H1 (cell line): ENCODE results near the gene TNS3. TPM values are rescaled to one million over a fixed set of nuclear protein-coding genes. Genes with fewer than 3 reads are reported as not detected.

Experiments
- CTCF ChIA-PET: fragments of 300-600 bp; sonication (Branson Sonifier 250); formaldehyde crosslinking; loops from one replicate; lab custom pipeline; 2021; ENCODE audit not compliant: partially characterized antibody; lab: Charles Lee
- POLR2A ChIA-PET: fragments of 300-600 bp; sonication (Branson Sonifier 250); formaldehyde crosslinking; loops from one replicate; lab custom pipeline; 2021; ENCODE audit warnings: inconsistent platforms; ENCODE audit not compliant: partially characterized antibody; lab: Charles Lee
- DNase-seq, 2 experiments: peaks; one replicate each; pipeline versions ENCODE4 v3.0.0 to v3.0.0-alpha.2; 2010 to 2022; ENCODE audit warnings: low spot score in 2 of 2, low read depth in 1 of 2, mixed read lengths in 1 of 2
- FAIRE-seq: peaks from 2 replicates; lab custom pipeline; 2011; peaks lifted over from hg19 to GRCh38; lab: Jason Lieb, UNC
- H2AFZ ChIP-seq: 2 replicates; pipeline ENCODE4 v1.8.1; 2012; ENCODE audit warnings: low read length, inconsistent platforms
- H2AK5ac ChIP-seq: 2 replicates; pipeline ENCODE4 v1.6.1; 2013; ENCODE audit warnings: low read depth, low read length
- H2BK120ac ChIP-seq: replicated peaks from 2 replicates; pipeline ENCODE3; 2013; ENCODE audit warnings: low read depth, low read length, inconsistent platforms
- H2BK12ac ChIP-seq: 2 replicates; pipeline ENCODE4 v1.6.1; 2013; ENCODE audit warnings: low read depth, low read length
- H2BK15ac ChIP-seq: 2 replicates; pipeline ENCODE4 v1.6.1; 2013; ENCODE audit warnings: low read length
- H2BK20ac ChIP-seq: 2 replicates; pipeline ENCODE4 v1.6.1; 2013; ENCODE audit warnings: low read length
- H2BK5ac ChIP-seq: 2 replicates; pipeline ENCODE4 v1.6.1; 2013; ENCODE audit warnings: low read depth, low read length
- H3K14ac ChIP-seq: 2 replicates; pipeline ENCODE4 v1.6.1; 2013; ENCODE audit warnings: inconsistent platforms; ENCODE audit not compliant: insufficient read length
- H3K18ac ChIP-seq: 2 replicates; pipeline ENCODE4 v1.6.1; 2013; ENCODE audit warnings: low read length; ENCODE audit errors: extremely low read depth
- H3K23ac ChIP-seq: 2 replicates; pipeline ENCODE4 v1.6.1; 2013; ENCODE audit warnings: inconsistent platforms; ENCODE audit not compliant: insufficient read length
- H3K23me2 ChIP-seq: 2 replicates; pipeline ENCODE4 v1.6.1; 2013; ENCODE audit warnings: low read depth, low read length
- H3K27ac ChIP-seq: 2 replicates; pipeline ENCODE4 v1.6.1; 2011; ENCODE audit warnings: low read depth, low read length, inconsistent platforms
- H3K27me3 ChIP-seq, 4 experiments: replicated peaks in 1 of 4; 1 replicate in 1 of 4; 2 replicates in 3 of 4; pipeline versions ENCODE4 v1.6.1 to v1.8.1; 2011 to 2013; ENCODE audit warnings: low read length in 3 of 4, mild to moderate bottlenecking in 3 of 4, inconsistent platforms in 2 of 4, mixed read lengths in 2 of 4, moderate library complexity in 1 of 4; ENCODE audit not compliant: control insufficient read depth in 3 of 4, insufficient read depth in 3 of 4; ENCODE audit errors: extremely low read depth in 1 of 4
- H3K36me3 ChIP-seq, 4 experiments: 2 replicates each; pipeline versions ENCODE4 v1.6.1 to v1.8.1; 2011 to 2013; ENCODE audit warnings: mild to moderate bottlenecking in 4 of 4, low read length in 3 of 4, moderate library complexity in 2 of 4, control low read depth in 1 of 4, inconsistent platforms in 1 of 4; ENCODE audit not compliant: insufficient read depth in 4 of 4, control insufficient read depth in 2 of 4
- H3K4ac ChIP-seq: replicated peaks from 2 replicates; pipeline ENCODE3; 2013; ENCODE audit warnings: low read length, low read depth, mixed read lengths, inconsistent platforms; ENCODE audit not compliant: insufficient read length
- H3K4me1 ChIP-seq, 4 experiments: replicated peaks in 1 of 4; 1 replicate in 1 of 4; 2 replicates in 3 of 4; pipeline versions ENCODE4 v1.6.1 to v1.8.1; 2011 to 2013; ENCODE audit warnings: low read length in 3 of 4, inconsistent platforms in 2 of 4, mixed read lengths in 1 of 4; ENCODE audit not compliant: insufficient read depth in 4 of 4, control insufficient read depth in 3 of 4
- H3K4me2 ChIP-seq, 2 experiments: 2 replicates each; pipeline versions ENCODE4 v1.6.1 to v1.8.1; 2011 to 2013; ENCODE audit warnings: low read depth in 2 of 2, low read length in 2 of 2, control low read depth in 1 of 2, inconsistent platforms in 1 of 2, mild to moderate bottlenecking in 1 of 2; ENCODE audit not compliant: insufficient read depth in 1 of 2
- H3K4me3 ChIP-seq, 4 experiments: fragments of 200-600, 300-600 bp in 1 of 4; sonication (generic), shearing (Covaris generic), sonication (Bioruptor Twin) in 1 of 4; 2 replicates each; pipeline versions ENCODE4 v1.5.1 to v1.8.1; 2011 to 2016; ENCODE audit warnings: low read length in 4 of 4, low read depth in 3 of 4, control low read depth in 2 of 4, inconsistent platforms in 2 of 4, mild to moderate bottlenecking in 2 of 4, mixed read lengths in 1 of 4, moderate library complexity in 1 of 4; ENCODE audit not compliant: insufficient read depth in 2 of 4; ENCODE audit errors: extremely low read depth in 1 of 4
- H3K56ac ChIP-seq: replicated peaks from 2 replicates; pipeline ENCODE3; 2013; ENCODE audit warnings: low read depth, mild to moderate bottlenecking, mixed read lengths, low read length, inconsistent platforms; ENCODE audit not compliant: insufficient read length
- H3K79me1 ChIP-seq: 2 replicates; pipeline ENCODE4 v1.6.1; 2013; ENCODE audit warnings: low read depth, low read length, control low read depth
- H3K79me2 ChIP-seq, 2 experiments: 2 replicates each; pipeline versions ENCODE4 v1.6.1 to v1.8.1; 2012 to 2013; ENCODE audit warnings: low read length in 2 of 2, mild to moderate bottlenecking in 2 of 2, inconsistent platforms in 1 of 2; ENCODE audit not compliant: insufficient read depth in 2 of 2, control insufficient read depth in 1 of 2
- H3K9ac ChIP-seq, 4 experiments: replicated peaks in 1 of 4; 1 replicate in 1 of 4; 2 replicates in 3 of 4; pipeline versions ENCODE4 v1.6.1 to v1.8.1; 2011 to 2013; ENCODE audit warnings: low read depth in 3 of 4, low read length in 3 of 4, control low read depth in 2 of 4, mild to moderate bottlenecking in 2 of 4, moderate library complexity in 2 of 4, inconsistent platforms in 1 of 4; ENCODE audit errors: extremely low read depth in 1 of 4
- H3K9me3 ChIP-seq, 2 experiments: 2 replicates each; pipeline versions ENCODE4 v1.6.1 to v1.8.1; 2012 to 2013; ENCODE audit warnings: mild to moderate bottlenecking in 2 of 2, moderate library complexity in 2 of 2, control low read depth in 1 of 2, inconsistent platforms in 1 of 2, low read depth in 1 of 2, low read length in 1 of 2, mixed read lengths in 1 of 2; ENCODE audit not compliant: insufficient read depth in 2 of 2
- H4K20me1 ChIP-seq, 2 experiments: replicated peaks in 1 of 2; 2 replicates each; pipeline versions ENCODE3 to v1.8.1; 2011 to 2013; ENCODE audit warnings: inconsistent platforms in 2 of 2, low read length in 2 of 2, mild to moderate bottlenecking in 1 of 2; ENCODE audit not compliant: insufficient read depth in 2 of 2, control insufficient read depth in 1 of 2
- H4K5ac ChIP-seq: 2 replicates; pipeline ENCODE4 v1.6.1; 2013; ENCODE audit warnings: low read length, low read depth, mixed read lengths, inconsistent platforms; ENCODE audit not compliant: insufficient read length
- H4K8ac ChIP-seq: 2 replicates; pipeline ENCODE4 v1.8.0; 2013; ENCODE audit warnings: mild to moderate bottlenecking, moderate library complexity, low read length, inconsistent platforms; ENCODE audit not compliant: insufficient read depth; ENCODE audit errors: extremely low read depth
- H4K91ac ChIP-seq: replicated peaks from 2 replicates; pipeline ENCODE3; 2013; ENCODE audit warnings: low read length, mixed read lengths, inconsistent platforms; ENCODE audit not compliant: insufficient read length
- BCL11A ChIP-seq, 2 experiments: IDR thresholded peaks; one replicate each; pipeline ENCODE4 v1.6.1; 2011; ENCODE audit warnings: low read depth in 2 of 2, low read length in 2 of 2, mild to moderate bottlenecking in 2 of 2
- EGR1 ChIP-seq: IDR thresholded peaks from 2 replicates; pipeline ENCODE4 v1.6.1; 2011; ENCODE audit warnings: low read depth, low read length, borderline replicate concordance
- GABPA ChIP-seq: IDR thresholded peaks from 2 replicates; pipeline ENCODE4 v1.6.1; 2011; ENCODE audit warnings: mild to moderate bottlenecking, low read length, moderate library complexity, borderline replicate concordance; ENCODE audit not compliant: insufficient read depth
- RAD21 ChIP-seq, 2 experiments: IDR thresholded peaks in 1 of 2; conservative IDR thresholded peaks in 1 of 2; 2 replicates each; pipeline ENCODE4 v1.6.1; 2011; ENCODE audit warnings: low read depth in 2 of 2, low read length in 2 of 2, improper control_type of control experiment in 1 of 2, inconsistent platforms in 1 of 2, mild to moderate bottlenecking in 1 of 2, moderate library complexity in 1 of 2
- USF2 ChIP-seq: IDR thresholded peaks from 2 replicates; pipeline ENCODE4 v1.6.1; 2011; ENCODE audit warnings: low read length, improper control_type of control experiment
- WGBS, 2 experiments: shearing (Covaris generic) in 1 of 2; methylation state at CpG; one replicate each; pipeline versions ENCODE4 v1.1.6 to v1.1.7; 2013 to 2015; ENCODE audit warnings: low lambda C conversion rate in 2 of 2, mixed read lengths in 2 of 2, inconsistent platforms in 1 of 2, low coverage in 1 of 2, missing lambda C conversion rate in 1 of 2; ENCODE audit not compliant: insufficient replicate concordance in 2 of 2, insufficient coverage in 1 of 2, insufficient read length in 1 of 2; ENCODE audit errors: extremely low coverage in 1 of 2, missing lambda C conversion rate in 1 of 2; 5-methylcytosine and 5-hydroxymethylcytosine counted together
- polyA plus RNA-seq, 7 experiments: library from polyadenylated mRNA; depleted of rRNA in 3 of 7; stranded (reverse) in 5 of 7; unstranded in 2 of 7; fragments of >200 nt in 5 of 7; fragments of 200-250 nt in 2 of 7; gene quantifications; 1 replicate in 5 of 7; 2 replicates in 1 of 7; 4 replicates in 1 of 7; pipeline versions ENCODE4 v1.2.1 to v1.2.3, GENCODE V29; 2011 to 2013; ENCODE audit warnings: missing spikeins in 2 of 7, mixed read lengths in 2 of 7
- total RNA-seq: library from RNA; stranded (reverse); fragmentation: NEBNext Ultra II Directional; extraction: Animal tissue kit (Norgen Biotek cat#: 25700); gene quantifications from 2 replicates; pipeline ENCODE4 v1.2.1, GENCODE V29; 2021
- TF ChIP-seq, protein P1 (sequence below): IDR thresholded peaks from 2 replicates; pipeline ENCODE4 v1.6.1; 2012; ENCODE audit warnings: low read length, inconsistent platforms
- TF ChIP-seq, protein P2 (sequence below), 3 experiments: IDR thresholded peaks; 1 replicate in 2 of 3; 2 replicates in 1 of 3; pipeline versions ENCODE4 v1.5.1 to v1.6.1; 2011; ENCODE audit warnings: low read length in 3 of 3, mild to moderate bottlenecking in 3 of 3, inconsistent platforms in 2 of 3, low read depth in 1 of 3, moderate library complexity in 1 of 3; ENCODE audit not compliant: insufficient read depth in 1 of 3; ENCODE audit errors: control extremely low read depth in 1 of 3

TNS3 gene
- total and polyA plus RNA-seq, 2 of the 8 experiments (the other 6 are each of a cell fraction or from before 2014, with no cell fraction given), result 11.9 to 24.2 TPM

- H3K79me2 ChIP-seq, result no peaks in the 10 kb centered on the region
- H3K36me3 ChIP-seq, result no peaks in the 10 kb centered on the region
- H3K23ac ChIP-seq, result no peak overlapping the region
- no peak overlapping the region for H3K9ac ChIP-seq
- H2BK5ac ChIP-seq, result no peak overlapping the region
- H3K14ac ChIP-seq, result no peak overlapping the region
- no peak overlapping the region for H2BK120ac ChIP-seq
- no peak overlapping the region for H3K27ac ChIP-seq
- H2BK20ac ChIP-seq, result no peak overlapping the region
- no peak for DNase-seq
- no peak overlapping the region for H2AK5ac ChIP-seq
- H3K4me1 ChIP-seq, result peaks cover 3 to 17% (median 8%) of the 10 kb centered on the region in 4 experiments; a peak in 6 of 7 replicates
- peaks cover 4% of the 10 kb centered on the region; the same call in 1 of the 2 replicates for H3K23me2 ChIP-seq
- no peak overlapping the region for H3K56ac ChIP-seq
- H3K4me2 ChIP-seq, result no peak overlapping the region
- ChIA-PET CTCF (interaction anchor here (0.8 to 2.3 kb wide), 6 partner anchors 24 to 321 kb away, joined by 3 to 5 read pairs (median 4); no protein-coding TSS in a partner anchor), POLR2A (no interaction called here)
- no peak overlapping the region for H3K4ac ChIP-seq
- H3K27me3 ChIP-seq, result peaks cover 0 to 17% (median 13%) of the 10 kb centered on the region in 4 experiments; a peak in 6 of 7 replicates
- no peak overlapping the region for H4K8ac ChIP-seq
- 0 out of 2 replicates have a peak overlapping the region, but pooled peaks have one; percentile 88 for H2BK15ac ChIP-seq
- H2BK12ac ChIP-seq, result no peak overlapping the region
- no peak overlapping the region for H3K18ac ChIP-seq
- no peak for FAIRE-seq
- H4K5ac ChIP-seq, result no peak overlapping the region
- no peaks in the 10 kb centered on the region for H3K9me3 ChIP-seq
- no peak overlapping the region for H2AFZ ChIP-seq
- WGBS, 2 experiments, result 71% methylated on average over 3 of the region's 3 CpGs; no CpG with 5 or more reads in 1 of the 2 experiments
- H3K4me3 ChIP-seq, result no peak overlapping the region
- H3K79me1 ChIP-seq, result no peaks in the 10 kb centered on the region
- H4K91ac ChIP-seq, result peak overlapping the region; percentile 27
- H4K20me1 ChIP-seq, result no peaks in the 10 kb centered on the region
- TF ChIP-seq, protein P1, sequence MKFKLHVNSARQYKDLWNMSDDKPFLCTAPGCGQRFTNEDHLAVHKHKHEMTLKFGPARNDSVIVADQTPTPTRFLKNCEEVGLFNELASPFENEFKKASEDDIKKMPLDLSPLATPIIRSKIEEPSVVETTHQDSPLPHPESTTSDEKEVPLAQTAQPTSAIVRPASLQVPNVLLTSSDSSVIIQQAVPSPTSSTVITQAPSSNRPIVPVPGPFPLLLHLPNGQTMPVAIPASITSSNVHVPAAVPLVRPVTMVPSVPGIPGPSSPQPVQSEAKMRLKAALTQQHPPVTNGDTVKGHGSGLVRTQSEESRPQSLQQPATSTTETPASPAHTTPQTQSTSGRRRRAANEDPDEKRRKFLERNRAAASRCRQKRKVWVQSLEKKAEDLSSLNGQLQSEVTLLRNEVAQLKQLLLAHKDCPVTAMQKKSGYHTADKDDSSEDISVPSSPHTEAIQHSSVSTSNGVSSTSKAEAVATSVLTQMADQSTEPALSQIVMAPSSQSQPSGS, result no peak
- TF ChIP-seq EGR1 (no peak), USF2 (no peak), GABPA (no peak), RAD21 (IDR thresholded peaks at IDR 0.05 in 1 of 2, conservative IDR thresholded peaks at IDR 0.05 in 1 of 2; ENCODE audit: low read depth in 2 of 2, low read length in 2 of 2) (peak in 1 of 2 experiments; percentile 8; a peak in 1 of 4 replicates), BCL11A (IDR thresholded peaks at IDR 0.05; ENCODE audit: low read depth in 2 of 2, low read length in 2 of 2) (no peak)
- TF ChIP-seq, protein P2, sequence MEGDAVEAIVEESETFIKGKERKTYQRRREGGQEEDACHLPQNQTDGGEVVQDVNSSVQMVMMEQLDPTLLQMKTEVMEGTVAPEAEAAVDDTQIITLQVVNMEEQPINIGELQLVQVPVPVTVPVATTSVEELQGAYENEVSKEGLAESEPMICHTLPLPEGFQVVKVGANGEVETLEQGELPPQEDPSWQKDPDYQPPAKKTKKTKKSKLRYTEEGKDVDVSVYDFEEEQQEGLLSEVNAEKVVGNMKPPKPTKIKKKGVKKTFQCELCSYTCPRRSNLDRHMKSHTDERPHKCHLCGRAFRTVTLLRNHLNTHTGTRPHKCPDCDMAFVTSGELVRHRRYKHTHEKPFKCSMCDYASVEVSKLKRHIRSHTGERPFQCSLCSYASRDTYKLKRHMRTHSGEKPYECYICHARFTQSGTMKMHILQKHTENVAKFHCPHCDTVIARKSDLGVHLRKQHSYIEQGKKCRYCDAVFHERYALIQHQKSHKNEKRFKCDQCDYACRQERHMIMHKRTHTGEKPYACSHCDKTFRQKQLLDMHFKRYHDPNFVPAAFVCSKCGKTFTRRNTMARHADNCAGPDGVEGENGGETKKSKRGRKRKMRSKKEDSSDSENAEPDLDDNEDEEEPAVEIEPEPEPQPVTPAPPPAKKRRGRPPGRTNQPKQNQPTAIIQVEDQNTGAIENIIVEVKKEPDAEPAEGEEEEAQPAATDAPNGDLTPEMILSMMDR (IDR thresholded peaks at IDR 0.05; ENCODE audit: control extremely low read depth in 1 of 3, insufficient read depth in 1 of 3, low read depth in 1 of 3, low read length in 3 of 3), result no peak
Measured at GRCh38 chr7:47586925-47587324, 5.0 kb upstream of the TNS3 start.
